GM20000 (cell line): ENCODE measurements around the gene RARG.

ENCODE experiments used
- DNase-seq: peaks from one replicate; pipeline ENCODE4 v3.0.0; 2012; ENCODE audit warnings: low spot score
- TF ChIP-seq, protein P1 (sequence below): IDR thresholded peaks from 2 replicates; pipeline ENCODE4 v1.5.1; 2012; ENCODE audit warnings: mild to moderate bottlenecking, control low read depth; ENCODE audit errors: extremely low read depth, missing control alignments

The RARG gene

DNA sequence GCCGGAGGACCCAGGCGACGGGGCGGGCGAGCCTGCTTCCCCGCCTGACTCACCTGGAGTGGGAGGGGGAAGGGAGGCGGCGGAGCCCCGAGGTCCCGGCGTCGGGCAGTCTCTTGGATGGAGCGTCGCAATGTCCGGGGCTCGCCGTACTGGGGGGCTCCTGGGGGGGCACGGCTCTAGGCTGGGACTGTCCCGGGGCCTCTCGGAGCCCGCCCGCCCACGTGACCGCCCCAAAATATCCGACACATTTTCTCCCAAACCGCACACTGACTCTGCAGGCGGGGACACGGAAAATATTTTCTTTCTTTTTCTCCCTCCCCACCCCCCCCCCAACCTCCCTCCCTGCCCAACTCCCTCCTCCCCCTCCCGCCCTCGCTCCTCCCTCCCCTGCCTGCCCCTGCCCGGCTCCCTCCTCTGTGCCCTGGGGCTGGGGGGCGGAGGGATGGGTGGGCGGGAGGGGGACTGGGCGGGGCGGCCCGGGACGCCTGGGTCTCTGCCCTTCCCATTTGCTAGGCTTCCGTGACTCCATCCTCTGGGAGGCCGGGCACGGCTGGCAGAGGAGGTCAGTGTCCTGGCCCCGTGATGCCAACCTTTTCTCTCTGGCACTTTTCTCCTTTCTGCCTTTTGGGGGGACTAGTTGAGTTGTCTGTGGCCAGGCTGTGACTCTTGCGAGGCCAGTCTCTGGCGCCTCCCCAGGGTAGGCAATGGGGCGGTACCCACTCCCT lies at the start of gene RARG:
TSS of gene RARG (minus strand) at position 289 of the 725 bp plus-strand sequence. CDS start 4,664 bp downstream, outside the sequence.
- TF ChIP-seq, protein P1, sequence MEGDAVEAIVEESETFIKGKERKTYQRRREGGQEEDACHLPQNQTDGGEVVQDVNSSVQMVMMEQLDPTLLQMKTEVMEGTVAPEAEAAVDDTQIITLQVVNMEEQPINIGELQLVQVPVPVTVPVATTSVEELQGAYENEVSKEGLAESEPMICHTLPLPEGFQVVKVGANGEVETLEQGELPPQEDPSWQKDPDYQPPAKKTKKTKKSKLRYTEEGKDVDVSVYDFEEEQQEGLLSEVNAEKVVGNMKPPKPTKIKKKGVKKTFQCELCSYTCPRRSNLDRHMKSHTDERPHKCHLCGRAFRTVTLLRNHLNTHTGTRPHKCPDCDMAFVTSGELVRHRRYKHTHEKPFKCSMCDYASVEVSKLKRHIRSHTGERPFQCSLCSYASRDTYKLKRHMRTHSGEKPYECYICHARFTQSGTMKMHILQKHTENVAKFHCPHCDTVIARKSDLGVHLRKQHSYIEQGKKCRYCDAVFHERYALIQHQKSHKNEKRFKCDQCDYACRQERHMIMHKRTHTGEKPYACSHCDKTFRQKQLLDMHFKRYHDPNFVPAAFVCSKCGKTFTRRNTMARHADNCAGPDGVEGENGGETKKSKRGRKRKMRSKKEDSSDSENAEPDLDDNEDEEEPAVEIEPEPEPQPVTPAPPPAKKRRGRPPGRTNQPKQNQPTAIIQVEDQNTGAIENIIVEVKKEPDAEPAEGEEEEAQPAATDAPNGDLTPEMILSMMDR, result no peak
- DNase-seq, result peak; percentile 58

- TF ChIP-seq, protein P1, result no peak
- no peak for DNase-seq
Measured at GRCh38 chr12:53279888-53280498, 48.0 kb upstream of the RARG start.

DNA sequence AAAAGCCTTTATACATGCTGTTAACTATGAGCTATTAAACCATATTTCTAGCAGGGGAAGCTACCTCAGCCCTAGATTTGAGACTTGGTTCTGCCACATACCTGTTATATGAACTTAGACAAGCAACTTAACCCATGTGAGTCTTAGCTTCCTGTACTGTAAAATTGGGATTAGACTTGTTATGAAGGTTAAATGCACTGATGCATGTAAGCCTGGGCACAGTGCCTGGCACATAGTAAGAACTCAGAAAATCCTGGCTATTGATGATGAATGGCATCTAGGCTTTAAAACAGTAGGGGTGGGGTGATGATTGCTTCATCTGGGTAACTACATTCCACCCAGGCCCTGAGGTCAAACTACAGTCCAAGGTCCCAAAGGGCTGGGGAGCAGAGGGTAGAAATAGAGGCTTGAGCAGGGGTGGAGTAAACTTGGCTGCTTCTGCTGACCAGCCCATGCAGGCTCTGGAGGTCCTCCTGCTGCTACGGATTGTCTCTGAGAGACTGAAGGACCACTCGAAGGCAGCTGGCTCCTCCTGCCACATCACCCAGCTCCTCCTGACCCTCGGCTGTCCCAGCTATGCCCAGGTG lies 47.4 kb upstream of the RARG start:
- DNase-seq, result no peak
- TF ChIP-seq, protein P1, result no peak

DNA sequence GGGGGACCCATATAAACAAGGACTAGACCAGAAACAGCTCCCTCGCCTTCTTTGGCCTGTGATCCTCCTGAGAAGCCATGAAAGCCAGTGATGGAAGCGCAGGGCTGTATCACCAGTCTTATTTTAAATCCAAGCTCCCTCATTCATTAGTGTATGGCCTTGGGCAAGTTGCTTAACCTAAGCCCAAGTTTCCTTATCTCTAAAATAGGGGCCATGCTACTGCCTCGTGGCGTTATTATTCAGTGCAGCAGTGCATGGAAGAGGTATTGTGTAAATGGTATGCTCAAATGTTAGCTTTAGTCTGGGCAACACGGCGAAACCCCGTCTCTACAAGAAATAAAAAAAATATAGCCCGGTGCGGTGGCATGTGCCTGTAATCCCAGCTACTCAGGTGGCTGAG lies 46.0 kb upstream of the RARG start:
- DNase-seq, result no peak
- TF ChIP-seq, protein P1, result no peak

DNA sequence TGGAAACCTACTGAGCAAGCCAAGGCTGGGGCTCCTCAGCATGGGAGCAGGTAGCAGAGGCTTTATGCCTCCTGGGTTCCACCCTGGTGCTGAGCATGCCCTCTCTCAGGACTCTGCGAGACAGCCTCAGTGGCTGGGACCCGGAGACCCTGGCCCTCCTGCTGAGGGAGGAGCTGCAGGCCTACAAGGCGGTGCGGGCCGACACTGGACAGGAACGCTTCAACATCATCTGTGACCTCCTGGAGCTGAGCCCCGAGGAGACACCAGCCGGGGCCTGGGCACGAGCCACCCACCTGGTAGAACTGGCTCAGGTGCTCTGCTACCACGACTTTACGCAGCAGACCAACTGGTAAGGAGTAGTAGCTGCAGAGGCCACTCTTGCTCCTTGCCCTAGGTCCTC lies 44.5 kb upstream of the RARG start:
- DNase-seq, result no peak
- TF ChIP-seq, protein P1, result no peak

- TF ChIP-seq, protein P1, result no peak
- DNase-seq, result no peak
Measured at GRCh38 chr12:53274445-53274844, 42.4 kb upstream of the RARG start.
